Right renal pelvis (tissue), 4 donors: ENCODE data around the gene FRMD4A. TPM values are rescaled to one million over a fixed set of nuclear protein-coding genes. Genes with fewer than 3 reads are reported as not detected.
"Not testable (repeated sequence)": the region's sequence is repeated elsewhere in the genome, so short reads cannot be mapped to it uniquely, and the experiment has no call there.

Experiments used
- DNase-seq, 4 donors: peaks; one replicate each; pipeline ENCODE4 v3.0.0-alpha.2; 2013; ENCODE audit warnings: low read depth in 4 of 4, low spot score in 3 of 4, missing footprints in 1 of 4
- polyA plus RNA-seq, 4 donors: library from polyadenylated mRNA; unstranded; fragments of 120-200 nt; gene quantifications; one replicate each; pipeline ENCODE4 v1.2.1, GENCODE V29; 2013; ENCODE audit not compliant: insufficient read length in 4 of 4

Gene FRMD4A
- polyA plus RNA-seq, 4 donors = 76.2 to 81.0 (median 78.2) TPM

GRCh38 chr10:13930120-13930519 lies 400.6 kb downstream of the FRMD4A start:
- no peak for DNase-seq

DNA sequence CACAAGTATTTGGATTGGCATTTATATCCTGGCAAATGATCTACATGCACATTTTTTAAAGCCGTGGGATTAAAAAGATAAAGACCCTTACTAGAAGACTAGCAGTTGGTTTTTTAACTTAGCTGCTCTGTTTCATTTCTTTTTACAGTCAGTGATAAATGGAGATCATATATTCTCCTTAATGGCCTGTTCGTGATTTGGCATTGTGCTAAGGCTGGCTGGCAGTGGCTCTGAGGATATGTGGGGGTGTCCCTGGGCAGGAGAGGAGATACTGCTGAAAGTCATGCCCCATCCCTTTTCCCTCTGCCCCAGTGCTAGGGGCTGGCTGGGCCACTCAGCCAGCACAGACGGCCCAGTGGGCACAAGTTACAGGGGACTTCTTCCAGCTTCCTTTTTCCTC lies 402.3 kb downstream of the FRMD4A start:
- no peak for DNase-seq

DNA sequence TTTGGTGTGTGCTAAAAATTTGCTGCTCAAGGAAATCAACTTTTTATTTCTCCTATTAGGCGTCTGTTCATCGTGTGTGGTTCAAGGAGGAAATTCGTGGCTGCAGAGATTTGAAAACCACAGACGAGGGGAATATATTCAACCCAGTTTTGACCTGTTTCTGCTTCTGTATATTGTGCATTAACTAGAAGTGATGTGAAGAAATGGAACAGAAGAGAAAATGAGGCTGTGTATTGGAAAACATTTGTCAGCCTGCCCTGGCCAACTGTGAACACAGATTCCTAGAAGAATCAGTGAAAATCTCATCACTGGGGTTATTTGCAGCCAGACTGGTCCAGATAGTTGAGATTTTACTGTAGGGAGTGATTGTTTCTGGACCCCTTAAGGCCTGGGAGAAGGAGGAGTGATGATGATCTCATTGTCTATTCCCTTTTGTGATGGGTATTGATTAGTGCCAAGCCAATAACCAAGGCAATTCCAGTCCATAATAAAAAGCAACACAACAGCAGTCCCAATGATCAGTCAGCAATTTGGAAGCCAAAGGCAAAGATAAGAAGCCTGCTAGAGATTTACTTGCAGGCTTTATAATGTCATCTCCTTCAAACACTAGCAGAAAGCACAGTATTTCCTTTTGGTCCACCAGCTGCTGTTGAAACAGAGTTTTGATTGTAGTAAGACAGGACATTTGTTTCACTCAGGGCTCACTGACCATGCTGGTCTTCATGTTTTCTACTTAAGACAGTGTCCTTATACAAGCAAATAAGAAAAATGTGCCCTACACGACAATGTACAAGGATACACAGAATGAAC lies 404.5 kb downstream of the FRMD4A start:
- no peak for DNase-seq

DNA sequence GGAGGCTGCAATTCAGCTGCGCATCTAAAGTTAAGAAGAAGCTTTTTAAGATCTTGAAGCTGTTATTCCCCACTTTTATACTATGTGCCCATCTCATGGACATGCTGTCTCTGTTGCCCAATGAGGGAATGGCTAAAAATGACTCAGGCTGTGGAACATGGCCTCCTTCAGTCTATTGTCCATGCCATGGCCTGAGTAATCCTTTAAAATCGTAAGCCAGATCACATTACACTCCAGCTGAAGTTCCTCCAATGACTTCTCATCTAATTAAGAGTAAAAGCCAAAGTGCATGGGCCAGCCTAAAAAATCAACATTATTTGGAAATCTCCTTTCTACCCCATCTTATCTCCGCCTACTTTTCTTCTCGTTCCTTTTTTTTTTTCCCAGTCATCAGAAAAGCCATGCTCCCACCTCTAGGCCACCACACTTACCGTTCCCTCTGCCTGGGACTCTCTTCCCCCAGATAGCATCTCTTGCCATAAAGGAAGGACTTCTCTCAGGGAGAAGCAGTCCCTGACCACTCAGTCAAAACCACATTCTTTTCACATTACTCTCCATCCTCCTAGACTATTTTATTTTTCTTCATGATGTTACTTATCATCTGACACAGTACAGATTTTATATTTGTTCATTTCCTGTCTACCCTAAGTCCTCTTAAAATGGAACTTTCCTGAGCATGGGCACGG lies 406.5 kb downstream of the FRMD4A start:
- no peak for DNase-seq

- no peak for DNase-seq
Observed at GRCh38 chr10:13922586-13922985, 408.1 kb downstream of the FRMD4A start.

- no peak for DNase-seq
Observed at GRCh38 chr10:13921941-13922340, 408.8 kb downstream of the FRMD4A start.

- DNase-seq = not testable (repeated sequence)
Observed at GRCh38 chr10:13921131-13921530, 409.6 kb downstream of the FRMD4A start.

GRCh38 chr10:13920465-13920864 lies 410.3 kb downstream of the FRMD4A start:
- no peak for DNase-seq

DNA sequence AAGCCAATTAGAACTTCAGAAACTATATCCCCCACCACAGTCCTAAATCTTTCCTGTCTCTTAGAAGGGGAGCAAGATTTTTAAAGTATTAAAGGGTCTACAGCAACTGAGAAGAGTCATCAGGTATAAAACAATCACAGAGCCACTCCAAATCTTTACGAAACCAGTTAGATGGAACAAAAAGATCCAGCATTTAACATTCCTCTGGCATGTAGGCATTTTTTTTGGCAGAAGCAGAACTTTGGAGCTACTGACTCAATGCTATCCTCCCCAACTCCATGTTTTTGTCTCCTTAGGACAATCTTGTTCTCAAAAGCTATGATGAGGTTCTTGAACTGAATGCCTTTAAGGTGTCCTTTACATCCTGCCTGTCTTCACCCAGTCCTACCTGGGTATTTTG lies 410.7 kb downstream of the FRMD4A start:
- DNase-seq = no peak

DNA sequence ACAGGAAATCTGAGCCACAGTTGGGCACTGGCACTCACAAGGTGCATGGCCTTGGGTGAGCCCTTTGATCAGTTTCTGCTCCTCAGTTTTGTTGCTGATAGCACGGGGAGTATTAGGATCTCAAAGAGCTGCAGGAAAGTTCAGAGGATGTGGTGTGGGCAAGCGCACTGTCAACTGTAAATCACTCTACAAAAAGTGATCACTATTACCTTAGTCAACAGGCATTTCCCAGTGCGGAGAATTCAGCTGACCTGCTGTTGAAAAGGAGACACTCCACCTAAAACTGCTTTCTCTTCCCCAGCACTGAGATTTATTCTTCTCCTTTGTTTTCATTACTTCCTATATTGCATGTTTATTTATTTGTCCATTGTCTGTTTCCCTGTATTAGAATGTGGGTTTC lies 412.9 kb downstream of the FRMD4A start:
- no peak for DNase-seq

- no peak for DNase-seq
Observed at GRCh38 chr10:13916384-13916947, 414.3 kb downstream of the FRMD4A start.

DNA sequence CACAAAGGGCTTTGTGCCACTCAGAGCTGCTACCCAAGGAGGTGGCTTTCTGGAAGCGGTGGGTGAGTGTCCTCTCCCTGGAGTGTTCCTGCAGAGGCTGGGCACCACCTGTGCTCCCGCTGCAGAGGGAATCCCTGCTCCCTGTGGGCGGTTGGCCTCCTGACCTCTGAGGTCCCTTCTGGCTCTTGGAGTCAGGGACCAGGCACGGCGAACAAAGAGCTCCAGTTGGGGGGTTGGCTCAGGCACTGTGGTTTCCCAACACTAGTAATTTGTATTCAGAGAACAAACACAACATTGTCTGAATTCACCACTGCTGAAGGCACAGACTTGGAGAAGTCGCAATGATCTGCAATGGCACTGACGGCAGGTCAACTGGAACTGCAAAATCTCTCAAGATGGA lies 415.0 kb downstream of the FRMD4A start:
- no peak for DNase-seq

DNA sequence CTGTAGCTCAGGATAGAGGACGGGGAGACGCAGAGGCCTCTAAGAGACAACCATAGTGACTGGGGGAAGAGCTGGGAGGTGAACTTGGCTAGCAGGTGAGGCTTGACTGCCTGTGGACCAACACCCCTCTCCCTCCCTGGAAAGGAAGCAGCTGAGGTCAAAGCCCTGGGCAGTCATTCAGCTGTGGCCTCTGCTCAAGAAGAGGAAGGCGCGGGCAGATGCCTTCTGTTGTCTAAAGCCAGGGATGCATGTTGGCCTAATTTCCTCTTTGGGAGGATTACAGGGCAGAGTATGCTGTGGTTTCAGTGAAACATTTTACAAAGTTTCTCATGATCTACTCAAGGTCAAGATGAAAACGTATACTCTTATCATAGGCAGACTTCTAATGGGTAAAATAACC lies 416.8 kb downstream of the FRMD4A start:
- DNase-seq = no peak

DNA sequence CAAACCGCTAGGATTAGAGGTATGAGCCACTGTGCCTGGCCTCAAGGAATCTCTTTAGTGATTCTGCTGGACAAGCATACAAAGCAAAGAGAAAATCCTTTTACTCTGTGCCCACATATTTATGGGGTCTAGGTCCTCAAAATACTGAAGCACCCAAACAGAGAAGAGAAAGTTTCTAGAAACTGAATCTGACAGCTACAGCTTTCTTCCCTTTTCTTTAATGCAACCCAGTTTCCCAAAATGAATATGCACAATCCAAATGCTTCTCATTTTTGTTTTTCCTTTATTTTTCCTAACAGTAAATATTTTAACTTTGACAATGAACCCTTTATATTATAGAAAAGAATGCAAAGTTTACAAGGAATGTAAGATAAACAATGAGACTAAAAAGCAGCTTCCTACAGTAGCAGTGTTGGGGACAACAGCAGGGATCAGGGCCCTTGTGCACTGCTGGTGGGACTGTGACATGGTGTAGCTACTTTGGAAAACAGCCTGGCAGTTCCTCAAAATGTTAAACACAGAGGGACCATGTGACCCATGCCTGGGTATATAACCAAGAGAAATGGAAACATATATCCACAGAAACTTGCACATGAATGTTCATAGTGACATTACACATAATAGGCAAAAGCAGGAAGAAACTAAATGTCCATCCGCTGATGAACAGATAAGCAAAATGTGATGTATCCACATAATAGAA lies 418.8 kb downstream of the FRMD4A start:
- DNase-seq = no peak

- no peak for DNase-seq
Observed at GRCh38 chr10:13909516-13910258, 421.0 kb downstream of the FRMD4A start.

DNA sequence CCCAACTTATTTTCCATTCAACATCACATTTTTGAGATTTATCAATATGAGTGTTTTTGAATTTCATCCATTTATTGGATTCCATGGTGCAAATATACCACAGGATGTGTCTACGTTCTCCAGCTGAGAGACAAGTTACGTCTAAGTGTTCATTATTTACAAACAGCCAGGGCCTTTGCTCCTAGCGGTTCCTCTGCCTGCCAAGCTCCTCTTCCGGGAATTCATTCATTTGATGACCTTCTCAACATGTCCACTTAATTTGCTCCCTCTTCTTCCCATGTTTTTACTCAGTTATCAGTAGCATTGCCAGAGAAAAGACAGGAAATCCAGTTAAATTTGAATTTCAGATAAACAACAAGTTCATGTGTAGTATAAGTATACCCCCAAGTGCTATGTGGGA lies 422.2 kb downstream of the FRMD4A start:
- no peak for DNase-seq

GRCh38 chr10:13907570-13907969 lies 423.2 kb downstream of the FRMD4A start:
- no peak for DNase-seq

DNA sequence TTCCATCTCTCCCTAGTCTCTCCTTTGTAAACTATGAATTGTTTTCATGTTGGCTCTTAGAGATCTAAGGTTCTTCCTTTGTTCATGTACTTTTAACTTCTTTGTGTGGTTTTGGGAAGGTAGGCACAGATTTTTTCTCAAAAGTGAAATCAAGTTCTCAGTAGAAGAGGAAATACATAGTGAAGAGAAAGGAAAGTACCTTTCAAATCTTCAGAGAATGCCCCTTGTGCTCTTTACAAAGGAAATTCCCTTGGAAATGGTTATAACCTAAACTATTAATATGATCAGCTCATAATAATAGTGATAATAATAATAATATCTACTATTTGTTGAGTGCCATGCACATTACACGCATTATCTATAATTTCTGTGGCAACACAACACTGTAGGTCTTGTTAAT lies 425.4 kb downstream of the FRMD4A start:
- no peak for DNase-seq

- no peak for DNase-seq
Observed at GRCh38 chr10:13904064-13904463, 426.7 kb downstream of the FRMD4A start.

DNA sequence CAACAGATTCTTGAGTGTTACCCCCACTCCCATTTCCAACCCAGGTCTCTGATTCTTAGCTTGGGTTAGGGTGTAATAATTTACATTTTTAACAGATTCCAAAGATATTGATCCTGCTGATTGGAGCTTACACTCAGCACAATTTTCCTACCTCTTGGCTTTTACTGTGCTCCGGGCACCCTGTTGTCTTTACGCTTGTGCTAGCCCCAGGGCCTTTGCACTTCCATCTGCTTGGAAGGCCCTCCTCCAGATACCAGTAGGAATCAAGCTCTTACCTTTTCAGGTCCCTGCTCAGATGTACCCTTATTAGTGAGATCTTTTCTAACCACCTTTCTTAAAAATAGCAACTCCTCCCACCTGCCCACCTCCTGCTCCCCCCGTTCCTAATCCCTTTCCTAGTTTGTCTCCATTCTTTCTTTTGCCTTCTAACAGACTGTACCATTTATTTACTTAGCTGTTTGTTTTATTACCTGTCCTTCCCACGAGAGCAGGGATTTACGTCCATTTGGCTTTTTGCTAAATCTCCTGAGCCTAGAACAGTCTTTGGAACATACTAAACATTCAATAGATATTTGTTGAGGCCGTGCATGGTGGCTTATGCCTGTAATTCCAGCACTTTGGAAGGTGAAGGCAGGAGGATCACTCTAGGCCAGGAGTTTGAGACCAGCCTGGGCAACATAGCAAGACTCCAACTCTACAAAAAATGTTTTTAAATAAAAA lies 427.7 kb downstream of the FRMD4A start:
- no peak for DNase-seq
